Renal cortical epithelial cell (primary cell): ENCODE measurements around the gene C20orf204. TPM values are rescaled to one million over a fixed set of nuclear protein-coding genes. Genes with fewer than 3 reads are reported as not detected.
"Not testable (repeated sequence)": the region's sequence is repeated elsewhere in the genome, so short reads cannot be mapped to it uniquely, and the experiment has no call there.

Experiments used
- DNase-seq: peaks from one replicate; pipeline ENCODE4 v3.0.0-alpha.2; 2011; ENCODE audit warnings: low read depth
- total RNA-seq: library from RNA; depleted of rRNA; stranded (reverse); fragments of >200 nt; gene quantifications from 2 replicates; pipeline ENCODE4 v1.2.3, GENCODE V29; 2014

Gene C20orf204
- total RNA-seq, 1 donor from 2014 or later, result 0.45 TPM

DNA sequence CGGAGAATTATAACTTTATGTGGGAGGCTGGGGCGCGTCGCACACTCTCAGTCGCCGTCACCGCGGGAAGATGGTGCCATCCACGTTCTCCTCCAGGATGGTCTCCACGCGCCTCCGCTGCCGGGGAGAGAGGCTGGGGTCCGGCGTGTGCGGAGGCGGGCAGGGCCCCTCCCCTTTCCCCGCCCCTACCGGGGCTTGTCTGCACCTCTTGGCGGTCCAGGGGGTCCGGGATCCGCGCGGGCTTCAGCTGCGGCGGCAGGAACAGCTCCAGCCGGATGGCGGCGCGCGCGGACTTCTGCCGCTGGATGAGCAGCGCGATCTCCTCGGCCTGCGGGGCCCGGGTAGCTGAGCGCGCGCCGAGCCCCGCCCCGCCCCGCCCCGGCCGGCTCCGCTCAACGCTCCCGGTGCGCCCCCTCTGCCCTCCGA lies 47.4 kb downstream of the C20orf204 start:
- peak; percentile 9 for DNase-seq

- DNase-seq, result no peak
These were observed 48.1 kb downstream of the C20orf204 start, which contains the start of gene LKAAEAR1 for GRCh38 chr20:64083804-64084684. TSS of gene LKAAEAR1 (minus strand) at chr20:64084398. CDS start at chr20:64084219, 179 bp downstream.

DNA sequence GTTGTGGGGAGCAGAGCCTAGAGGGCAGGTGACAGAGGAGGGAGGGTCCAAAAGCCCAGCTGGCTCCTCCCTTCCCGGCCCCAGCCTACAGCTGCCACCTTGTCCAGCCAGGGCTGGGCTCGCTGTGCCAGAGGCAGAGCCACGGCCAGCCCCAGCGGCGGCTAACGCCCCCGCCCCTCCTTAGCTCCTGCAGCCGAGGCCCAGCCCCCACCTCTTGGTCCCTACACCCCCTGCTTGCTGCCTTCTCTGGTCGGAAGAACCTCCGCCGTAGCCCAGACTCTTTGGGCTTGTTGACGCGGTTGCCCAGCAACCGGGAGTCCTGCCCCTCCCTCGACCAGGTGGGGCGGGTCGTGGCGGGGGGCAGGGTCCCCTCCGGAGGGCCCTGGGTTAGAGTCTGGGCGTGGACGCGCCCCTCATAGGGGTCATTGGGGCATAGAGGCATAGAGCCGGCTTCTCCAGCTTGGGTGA lies 48.7 kb downstream of the C20orf204 start:
- DNase-seq, result no peak

DNA sequence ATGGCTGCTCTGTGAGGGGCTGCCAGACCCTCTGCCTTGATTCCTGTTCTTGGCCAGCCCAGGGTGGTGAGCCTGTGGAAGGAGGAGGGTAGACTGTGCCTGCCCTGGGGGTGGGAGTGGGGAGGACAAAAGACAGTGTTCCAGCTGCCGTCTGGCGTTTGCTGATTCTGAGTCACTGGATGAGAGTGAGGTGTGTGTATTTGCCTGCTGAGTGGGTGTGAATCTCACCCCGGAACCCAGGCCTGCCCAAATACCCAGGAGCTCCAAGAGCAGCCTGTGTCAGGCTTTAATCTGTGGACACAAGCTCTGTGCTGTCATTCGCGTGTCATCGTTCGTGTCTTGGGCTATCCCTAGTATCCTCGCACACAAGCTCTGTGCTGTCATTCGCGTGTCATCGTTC lies 50.8 kb downstream of the C20orf204 start:
- no peak for DNase-seq

DNA sequence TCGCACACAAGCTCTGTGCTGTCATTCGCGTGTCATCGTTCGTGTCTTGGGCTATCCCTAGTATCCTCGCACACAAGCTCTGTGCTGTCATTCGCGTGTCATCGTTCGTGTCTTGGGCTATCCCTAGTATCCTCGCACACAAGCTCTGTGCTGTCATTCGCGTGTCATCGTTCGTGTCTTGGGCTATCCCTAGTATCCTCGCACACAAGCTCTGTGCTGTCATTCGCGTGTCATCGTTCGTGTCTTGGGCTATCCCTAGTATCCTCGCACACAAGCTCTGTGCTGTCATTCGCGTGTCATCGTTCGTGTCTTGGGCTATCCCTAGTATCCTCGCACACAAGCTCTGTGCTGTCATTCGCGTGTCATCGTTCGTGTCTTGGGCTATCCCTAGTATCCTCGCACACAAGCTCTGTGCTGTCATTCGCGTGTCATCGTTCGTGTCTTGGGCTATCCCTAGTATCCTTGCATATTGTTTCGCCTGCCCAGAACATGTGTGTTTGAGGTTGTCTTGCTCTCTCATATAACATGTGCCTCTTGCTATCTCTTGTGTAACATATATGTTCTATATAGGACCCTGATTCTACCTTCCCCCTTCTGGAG lies 51.3 kb downstream of the C20orf204 start:
- DNase-seq, result not testable (repeated sequence)

DNA sequence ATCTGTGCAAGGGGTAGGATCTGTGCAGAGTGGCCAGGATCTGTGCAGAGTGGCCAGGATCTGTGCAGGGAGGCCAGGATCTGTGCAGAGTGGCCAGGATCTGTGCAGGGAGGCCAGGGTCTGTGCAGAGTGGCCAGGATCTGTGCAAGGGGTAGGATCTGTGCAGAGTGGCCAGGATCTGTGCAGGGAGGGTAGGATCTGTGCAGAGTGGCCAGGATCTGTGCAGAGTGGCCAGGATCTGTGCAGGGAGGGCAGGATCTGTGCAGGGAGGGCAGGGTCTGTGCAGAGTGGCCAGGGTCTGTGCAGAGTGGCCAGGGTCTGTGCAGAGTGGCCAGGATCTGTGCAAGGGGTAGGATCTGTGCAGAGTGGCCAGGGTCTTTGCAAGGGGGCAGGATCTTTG lies 52.6 kb downstream of the C20orf204 start:
- DNase-seq, result not testable (repeated sequence)

Other genes with a start within 250 kb of the C20orf204 start
- 3.5 and 5.4 TPM in 2 replicates for gene ZBTB46, start 204.9 kb upstream of the C20orf204 start, total RNA-seq
- gene ABHD16B, start 174.7 kb upstream of the C20orf204 start, total RNA-seq, result not detected in 2 replicates
- 154 and 158 TPM in 2 replicates for gene TPD52L2, start 170.9 kb upstream of the C20orf204 start, total RNA-seq
- gene DNAJC5, start 141.1 kb upstream of the C20orf204 start, total RNA-seq, result 82.6 and 91.0 TPM in 2 replicates
- gene UCKL1, start 79.8 kb upstream of the C20orf204 start, total RNA-seq, result 20.3 and 27.8 TPM in 2 replicates
- 5.0 and 13.0 TPM in 2 replicates for gene ZNF512B, start 66.3 kb upstream of the C20orf204 start, total RNA-seq
- gene SAMD10, start 56.5 kb upstream of the C20orf204 start, total RNA-seq, result 1.4 and 5.4 TPM in 2 replicates
- gene PRPF6, start 55.0 kb upstream of the C20orf204 start, total RNA-seq, result 66.0 and 94.5 TPM in 2 replicates
- gene SOX18, start 13.5 kb downstream of the C20orf204 start, total RNA-seq, result 0.05 and 0.17 TPM in 2 replicates
- gene TCEA2, start 27.0 kb downstream of the C20orf204 start, total RNA-seq, result 15.3 and 21.8 TPM in 2 replicates
- 10.5 and 12.2 TPM in 2 replicates for gene RGS19, start 43.3 kb downstream of the C20orf204 start, total RNA-seq
- 0.52 and 1.5 TPM in 2 replicates for gene OPRL1, start 43.9 kb downstream of the C20orf204 start, total RNA-seq
- gene LKAAEAR1, start 48.2 kb downstream of the C20orf204 start, total RNA-seq, result not detected in 2 replicates
- not detected in 2 replicates for gene NPBWR2, start 71.4 kb downstream of the C20orf204 start, total RNA-seq
- under 0.01 and 0.17 TPM in 2 replicates for gene MYT1, start 128.3 kb downstream of the C20orf204 start, total RNA-seq
- 29.3 and 53.7 TPM in 2 replicates for gene PCMTD2, start 219.6 kb downstream of the C20orf204 start, total RNA-seq